Activated naive CD8-positive, alpha-beta T cell (primary cell): ENCODE data around the gene ADTRP.

ENCODE experiments used
- H3K27ac Mint-ChIP-seq: one replicate; pipeline ENCODE4 v1.8.0; 2021; ENCODE audit warnings: mixed read lengths
- H3K27me3 Mint-ChIP-seq: one replicate; pipeline ENCODE4 v1.8.0; 2021; ENCODE audit warnings: mixed read lengths
- H3K36me3 Mint-ChIP-seq: one replicate; pipeline ENCODE4 v1.8.0; 2021; ENCODE audit warnings: mixed read lengths
- H3K4me1 Mint-ChIP-seq: one replicate; pipeline ENCODE4 v1.8.0; 2021; ENCODE audit warnings: low read depth, mixed read lengths
- H3K4me3 Mint-ChIP-seq: one replicate; pipeline ENCODE4 v1.8.0; 2021; ENCODE audit warnings: mild to moderate bottlenecking, mixed read lengths
- H3K9me3 Mint-ChIP-seq: one replicate; pipeline ENCODE4 v1.8.0; 2021; ENCODE audit warnings: low read depth, mixed read lengths

ADTRP gene

GRCh38 chr6:11738661-11739375 is 39.8 kb downstream of the ADTRP start:
- H3K27me3 Mint-ChIP-seq = no peaks in the 10 kb centered on the region
- H3K4me3 Mint-ChIP-seq = no peak overlapping the region
- peak overlapping the region; percentile 2 for H3K27ac Mint-ChIP-seq
- peaks cover under 1% of the 10 kb centered on the region for H3K36me3 Mint-ChIP-seq
- H3K4me1 Mint-ChIP-seq = peaks cover 14% of the 10 kb centered on the region
- H3K9me3 Mint-ChIP-seq = no peaks in the 10 kb centered on the region

DNA sequence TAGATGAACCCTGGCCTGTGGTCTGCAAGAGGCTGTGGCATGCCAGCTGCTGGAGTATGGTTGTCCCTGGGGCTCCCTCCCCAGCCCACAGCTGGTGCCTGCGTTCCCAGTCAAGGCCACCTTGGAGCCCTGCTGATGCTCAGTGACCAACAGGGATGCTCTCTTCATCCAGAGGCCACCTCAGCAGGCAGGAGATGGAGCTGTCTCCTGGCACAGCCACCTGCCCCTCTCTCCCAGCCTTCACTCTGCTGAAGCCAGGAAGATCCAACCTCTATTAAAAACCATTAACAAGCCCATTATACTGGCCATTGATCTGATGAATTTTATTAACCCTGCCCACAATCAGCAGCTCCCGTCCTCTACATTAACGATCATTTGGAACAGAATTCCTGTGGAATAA is 40.4 kb downstream of the ADTRP start:
- no peaks in the 10 kb centered on the region for H3K27me3 Mint-ChIP-seq
- no peaks in the 10 kb centered on the region for H3K9me3 Mint-ChIP-seq
- no peaks in the 10 kb centered on the region for H3K36me3 Mint-ChIP-seq
- H3K4me1 Mint-ChIP-seq = peaks cover 20% of the 10 kb centered on the region
- H3K4me3 Mint-ChIP-seq = no peak overlapping the region
- H3K27ac Mint-ChIP-seq = no peak overlapping the region

DNA sequence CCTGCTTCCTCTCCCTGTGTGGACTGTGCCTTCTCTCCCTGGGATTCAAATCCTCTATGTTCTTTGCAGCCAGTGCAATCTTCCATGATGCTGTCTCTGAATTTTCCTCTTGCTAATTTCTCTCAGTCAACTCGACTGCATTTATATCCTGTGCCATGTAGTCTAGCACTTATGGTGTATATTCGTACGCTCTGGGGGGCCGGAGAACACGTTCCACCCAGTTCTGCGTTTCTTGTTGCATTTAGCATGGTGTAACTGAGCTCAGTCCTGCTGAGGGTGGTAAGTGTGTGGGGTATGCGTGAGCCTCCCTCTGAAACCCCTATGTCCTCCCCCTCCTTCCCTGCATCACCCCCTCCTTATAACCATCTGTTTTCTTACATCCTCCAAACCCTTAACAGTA is 42.0 kb downstream of the ADTRP start:
- Mint-ChIP-seq H3K4me1 (peaks cover 36% of the 10 kb centered on the region), H3K36me3 (peaks cover 2% of the 10 kb centered on the region), H3K4me3 (no peak overlapping the region), H3K27ac (no peak overlapping the region), H3K9me3 (no peaks in the 10 kb centered on the region), H3K27me3 (no peaks in the 10 kb centered on the region)

DNA sequence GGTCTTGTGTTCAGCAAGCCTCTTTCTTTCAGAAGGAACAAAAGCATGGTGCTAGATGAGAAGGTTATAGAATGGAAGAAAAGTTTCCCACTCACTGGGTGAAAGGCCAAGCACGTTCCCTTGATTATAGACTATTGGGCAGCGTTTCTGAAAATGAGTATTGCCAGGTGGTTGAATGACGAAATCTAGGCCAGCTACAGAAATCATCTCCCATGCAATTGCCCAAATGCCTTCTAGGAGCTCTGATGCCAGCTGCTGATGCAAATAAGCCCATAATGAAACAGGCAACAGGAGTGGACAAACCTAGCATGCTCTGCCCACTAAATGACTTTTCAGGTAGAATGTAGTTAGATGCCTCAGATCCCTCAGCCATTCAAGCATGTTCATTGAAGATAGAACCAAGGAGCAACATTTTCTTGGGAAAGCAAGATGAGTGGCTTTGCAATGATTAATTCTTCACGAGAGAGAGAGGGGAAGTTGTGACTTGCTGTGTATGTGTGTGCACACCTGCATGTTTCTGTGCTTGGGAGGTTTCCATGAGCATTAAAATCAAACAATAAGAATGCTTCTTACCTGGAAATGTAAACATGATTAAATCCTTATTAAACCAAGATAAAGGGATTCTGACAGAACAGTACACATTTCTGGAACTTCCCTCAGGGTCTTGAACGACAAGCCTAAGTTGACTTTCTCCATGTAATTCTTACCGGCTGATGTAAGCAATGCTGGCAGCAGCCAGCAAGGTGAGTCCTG is 43.6 kb downstream of the ADTRP start:
- peaks cover 3% of the 10 kb centered on the region for H3K36me3 Mint-ChIP-seq
- H3K4me3 Mint-ChIP-seq = no peak overlapping the region
- H3K27me3 Mint-ChIP-seq = no peaks in the 10 kb centered on the region
- no peaks in the 10 kb centered on the region for H3K9me3 Mint-ChIP-seq
- peaks cover 43% of the 10 kb centered on the region for H3K4me1 Mint-ChIP-seq
- no peak overlapping the region for H3K27ac Mint-ChIP-seq

DNA sequence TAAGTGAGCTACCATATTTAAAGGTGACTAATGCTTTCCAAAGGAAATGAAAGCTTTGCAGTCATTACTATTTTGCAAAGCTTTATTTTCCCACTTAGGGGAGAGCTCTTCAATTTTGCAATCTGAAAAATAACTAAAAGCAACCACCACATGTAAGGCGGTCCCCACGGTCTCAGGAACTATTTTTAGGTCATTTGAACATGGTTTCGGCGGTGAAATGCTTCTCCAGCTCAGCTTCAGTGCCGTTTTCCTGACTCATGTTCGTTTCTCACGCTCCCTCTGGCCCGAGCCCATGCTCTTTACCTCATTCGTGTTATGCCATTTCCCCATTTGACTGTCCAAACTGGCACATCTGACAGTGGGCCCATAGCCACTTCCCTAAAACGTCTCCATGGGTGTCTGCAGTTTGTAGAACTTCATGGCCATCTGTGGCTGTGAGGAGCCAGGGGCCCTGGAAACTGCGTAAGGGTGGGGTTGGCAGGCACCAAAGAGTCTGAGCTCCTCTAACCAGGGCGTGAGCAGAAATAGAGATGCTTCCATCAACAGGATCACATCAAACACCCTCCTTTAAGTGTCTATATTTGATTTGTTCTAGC is 46.5 kb downstream of the ADTRP start:
- peak overlapping the region; percentile 48 for H3K4me3 Mint-ChIP-seq
- H3K36me3 Mint-ChIP-seq = peaks cover 7% of the 10 kb centered on the region
- H3K27ac Mint-ChIP-seq = peak overlapping the region; percentile 99
- peaks cover 66% of the 10 kb centered on the region for H3K4me1 Mint-ChIP-seq
- H3K9me3 Mint-ChIP-seq = no peaks in the 10 kb centered on the region
- H3K27me3 Mint-ChIP-seq = no peaks in the 10 kb centered on the region

GRCh38 chr6:11731423-11731822 is 47.2 kb downstream of the ADTRP start:
- H3K36me3 Mint-ChIP-seq = peaks cover 10% of the 10 kb centered on the region
- H3K4me1 Mint-ChIP-seq = peaks cover 71% of the 10 kb centered on the region

GRCh38 chr6:11730641-11731040 is 48.0 kb downstream of the ADTRP start:
- Mint-ChIP-seq H3K4me3 (peak overlapping the region; percentile 23), H3K4me1 (peaks cover 78% of the 10 kb centered on the region), H3K9me3 (no peaks in the 10 kb centered on the region), H3K27ac (peak overlapping the region; percentile 99), H3K27me3 (no peaks in the 10 kb centered on the region), H3K36me3 (peaks cover 16% of the 10 kb centered on the region)

More at GRCh38 chr6:11731423-11731822, 47.2 kb downstream of the ADTRP start:
- Mint-ChIP-seq H3K27ac (peak overlapping the region; percentile 99), H3K9me3 (no peaks in the 10 kb centered on the region), H3K4me3 (peak overlapping the region; percentile 48), H3K27me3 (no peaks in the 10 kb centered on the region)

GRCh38 chr6:11729076-11729475 is 49.5 kb downstream of the ADTRP start:
- Mint-ChIP-seq H3K9me3 (no peaks in the 10 kb centered on the region), H3K36me3 (peaks cover 19% of the 10 kb centered on the region), H3K27ac (peak overlapping the region; percentile 99)

GRCh38 chr6:11727998-11728961 is 50.3 kb downstream of the ADTRP start:
- Mint-ChIP-seq H3K36me3 (peaks cover 20% of the 10 kb centered on the region), H3K9me3 (no peaks in the 10 kb centered on the region), H3K4me3 (peak overlapping the region; percentile 93), H3K4me1 (peaks cover 92% of the 10 kb centered on the region), H3K27me3 (no peaks in the 10 kb centered on the region), H3K27ac (peak overlapping the region; percentile 99)

More at GRCh38 chr6:11729076-11729475, 49.5 kb downstream of the ADTRP start:
- peaks cover 90% of the 10 kb centered on the region for H3K4me1 Mint-ChIP-seq
- peak overlapping the region; percentile 93 for H3K4me3 Mint-ChIP-seq
- H3K27me3 Mint-ChIP-seq = no peaks in the 10 kb centered on the region

GRCh38 chr6:11727346-11727997 is 51.1 kb downstream of the ADTRP start:
- Mint-ChIP-seq H3K9me3 (no peaks in the 10 kb centered on the region), H3K4me1 (peaks cover 92% of the 10 kb centered on the region), H3K27me3 (no peaks in the 10 kb centered on the region), H3K27ac (peak overlapping the region; percentile 99), H3K36me3 (peaks cover 24% of the 10 kb centered on the region), H3K4me3 (peak overlapping the region; percentile 93)

DNA sequence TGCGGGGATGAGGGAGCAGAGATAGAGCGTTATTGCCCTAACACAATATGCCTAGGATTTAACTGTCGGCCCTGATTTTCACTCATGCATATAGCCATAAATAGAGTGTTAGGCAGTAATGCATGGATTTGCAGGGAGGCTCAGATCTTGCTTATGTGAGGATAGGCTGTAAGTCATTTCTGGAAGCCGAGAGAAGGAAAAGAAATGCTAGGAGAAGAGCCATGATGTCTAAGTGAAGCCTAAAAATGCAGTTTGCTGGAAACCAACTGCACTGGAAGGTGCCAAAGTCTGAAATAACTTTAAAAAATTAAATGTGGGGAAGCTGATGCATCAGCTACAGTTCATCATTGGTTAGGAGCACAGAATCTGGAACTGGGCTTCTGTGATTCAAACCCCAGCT is 54.3 kb downstream of the ADTRP start:
- peak overlapping the region; percentile 77 for H3K4me3 Mint-ChIP-seq
- peaks cover 76% of the 10 kb centered on the region for H3K4me1 Mint-ChIP-seq
- H3K9me3 Mint-ChIP-seq = peaks cover 4% of the 10 kb centered on the region
- H3K27ac Mint-ChIP-seq = peak overlapping the region; percentile 94
- H3K27me3 Mint-ChIP-seq = no peaks in the 10 kb centered on the region
- peaks cover 37% of the 10 kb centered on the region for H3K36me3 Mint-ChIP-seq

GRCh38 chr6:11722805-11723631 is 55.6 kb downstream of the ADTRP start:
- H3K4me1 Mint-ChIP-seq = peaks cover 67% of the 10 kb centered on the region
- H3K27me3 Mint-ChIP-seq = no peaks in the 10 kb centered on the region
- peaks cover 38% of the 10 kb centered on the region for H3K36me3 Mint-ChIP-seq
- peak overlapping the region; percentile 77 for H3K4me3 Mint-ChIP-seq
- peaks cover 4% of the 10 kb centered on the region for H3K9me3 Mint-ChIP-seq
- peak overlapping the region; percentile 94 for H3K27ac Mint-ChIP-seq

DNA sequence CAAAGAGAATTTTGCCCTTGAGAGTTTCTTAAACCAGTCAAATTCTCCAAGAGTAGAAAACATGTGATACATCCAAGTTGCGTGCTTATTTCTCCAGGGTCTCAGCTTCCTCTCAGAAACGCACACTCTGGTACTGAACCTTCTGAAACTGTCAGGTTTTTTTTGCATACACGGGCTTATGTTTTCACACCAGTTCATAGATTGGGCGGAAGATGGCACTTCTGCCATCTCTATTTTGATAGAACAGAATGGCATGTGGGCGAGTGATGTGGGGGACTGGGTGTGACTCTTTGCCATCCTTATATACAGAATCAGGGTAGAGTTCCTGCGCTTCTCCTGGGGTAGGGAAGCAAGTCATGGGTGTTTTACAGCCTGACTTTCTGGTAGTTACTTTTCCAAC is 56.4 kb downstream of the ADTRP start:
- Mint-ChIP-seq H3K36me3 (peaks cover 39% of the 10 kb centered on the region), H3K4me1 (peaks cover 66% of the 10 kb centered on the region), H3K4me3 (peak overlapping the region; percentile 77), H3K27ac (peak overlapping the region; percentile 94), H3K27me3 (no peaks in the 10 kb centered on the region), H3K9me3 (peaks cover 4% of the 10 kb centered on the region)
